Fibroblast of upper back skin (primary cell): ENCODE measurements around the gene FIGNL2.
"Not testable (repeated sequence)": the region's sequence is repeated elsewhere in the genome, so short reads cannot be mapped to it uniquely, and the experiment has no call there.

ENCODE experiments used
- DNase-seq: peaks from one replicate; pipeline ENCODE4 v3.0.0-alpha.2; 2013

FIGNL2 gene

GRCh38 chr12:51814311-51815088 is 34.0 kb downstream of the FIGNL2 start:
- DNase-seq, result peak; percentile 68

- DNase-seq, result no peak
Measured at GRCh38 chr12:51813931-51814310, 34.6 kb downstream of the FIGNL2 start.

GRCh38 chr12:51812871-51813270 is 35.6 kb downstream of the FIGNL2 start:
- DNase-seq, result no peak

GRCh38 chr12:51811203-51812202 is 37.0 kb downstream of the FIGNL2 start:
- DNase-seq, result no peak

GRCh38 chr12:51809193-51809592 is 39.3 kb downstream of the FIGNL2 start:
- no peak for DNase-seq

- DNase-seq, result no peak
Measured at GRCh38 chr12:51806896-51807295, 41.6 kb downstream of the FIGNL2 start.

- no peak for DNase-seq
Measured at GRCh38 chr12:51801027-51801426, 47.5 kb downstream of the FIGNL2 start.

- DNase-seq, result no peak
Measured at GRCh38 chr12:51798501-51798900, 50.0 kb downstream of the FIGNL2 start.

- not testable (repeated sequence) for DNase-seq
Measured at GRCh38 chr12:51798051-51798450, 50.5 kb downstream of the FIGNL2 start.

GRCh38 chr12:51797301-51797700 is 51.2 kb downstream of the FIGNL2 start:
- DNase-seq, result no peak

GRCh38 chr12:51793201-51793600 is 55.3 kb downstream of the FIGNL2 start:
- DNase-seq, result peak; percentile 57

- no peak for DNase-seq
Measured at GRCh38 chr12:51792417-51792816, 56.1 kb downstream of the FIGNL2 start.

- peak; percentile 83 for DNase-seq
Measured at GRCh38 chr12:51788876-51789275, 59.6 kb downstream of the FIGNL2 start.

GRCh38 chr12:51785906-51786305 is 62.6 kb downstream of the FIGNL2 start:
- no peak for DNase-seq

GRCh38 chr12:51784688-51785087 is 63.8 kb downstream of the FIGNL2 start:
- no peak for DNase-seq

GRCh38 chr12:51779876-51780275 is 68.6 kb downstream of the FIGNL2 start:
- DNase-seq, result no peak

GRCh38 chr12:51777973-51778372 is 70.5 kb downstream of the FIGNL2 start:
- DNase-seq, result no peak

GRCh38 chr12:51777457-51777856 is 71.1 kb downstream of the FIGNL2 start:
- DNase-seq, result no peak

- no peak for DNase-seq
Measured at GRCh38 chr12:51774933-51775332, 73.6 kb downstream of the FIGNL2 start.

GRCh38 chr12:51773145-51773869 is 75.2 kb downstream of the FIGNL2 start:
- DNase-seq, result peak; percentile 93

- DNase-seq, result no peak
Measured at GRCh38 chr12:51771008-51771407, 77.5 kb downstream of the FIGNL2 start.
